ENCODE data around the gene ZNF335.

ZNF335 gene

DNA sequence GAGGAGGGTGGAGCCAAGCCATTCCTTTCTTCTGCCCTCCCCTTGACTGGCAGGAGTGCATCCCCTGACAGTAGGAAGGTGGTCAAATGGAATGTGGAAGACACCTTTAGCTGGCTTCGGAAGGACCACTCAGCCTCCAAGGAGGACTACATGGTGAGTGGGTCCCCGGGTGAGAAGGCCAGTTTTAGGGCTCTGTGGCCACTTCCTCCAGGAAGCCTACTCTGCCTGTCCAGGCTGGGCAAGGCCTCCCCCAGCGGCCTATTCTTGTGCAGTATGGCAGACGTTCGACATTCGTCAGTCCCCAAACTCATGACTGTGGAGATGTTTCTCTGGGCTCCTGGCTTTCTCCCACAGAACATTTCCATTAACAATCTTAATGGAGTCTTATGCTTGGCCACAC is 28.4 kb downstream of the ZNF335 start (continued):
- TF ChIP-seq, protein P1, sequence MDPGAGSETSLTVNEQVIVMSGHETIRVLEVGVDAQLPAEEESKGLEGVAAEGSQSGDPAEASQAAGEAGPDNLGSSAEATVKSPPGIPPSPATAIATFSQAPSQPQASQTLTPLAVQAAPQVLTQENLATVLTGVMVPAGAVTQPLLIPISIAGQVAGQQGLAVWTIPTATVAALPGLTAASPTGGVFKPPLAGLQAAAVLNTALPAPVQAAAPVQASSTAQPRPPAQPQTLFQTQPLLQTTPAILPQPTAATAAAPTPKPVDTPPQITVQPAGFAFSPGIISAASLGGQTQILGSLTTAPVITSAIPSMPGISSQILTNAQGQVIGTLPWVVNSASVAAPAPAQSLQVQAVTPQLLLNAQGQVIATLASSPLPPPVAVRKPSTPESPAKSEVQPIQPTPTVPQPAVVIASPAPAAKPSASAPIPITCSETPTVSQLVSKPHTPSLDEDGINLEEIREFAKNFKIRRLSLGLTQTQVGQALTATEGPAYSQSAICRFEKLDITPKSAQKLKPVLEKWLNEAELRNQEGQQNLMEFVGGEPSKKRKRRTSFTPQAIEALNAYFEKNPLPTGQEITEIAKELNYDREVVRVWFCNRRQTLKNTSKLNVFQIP (CRISPR knock-in tag; IDR thresholded peaks at IDR 0.05; ENCODE audit: borderline replicate concordance, low read depth): no peak
- TF ChIP-seq ZFP3 (CRISPR knock-in tag; IDR thresholded peaks at IDR 0.05): no peak
- no peak for TF ChIP-seq OSR1 (CRISPR knock-in tag; IDR thresholded peaks at IDR 0.05)
- TF ChIP-seq, protein P2, sequence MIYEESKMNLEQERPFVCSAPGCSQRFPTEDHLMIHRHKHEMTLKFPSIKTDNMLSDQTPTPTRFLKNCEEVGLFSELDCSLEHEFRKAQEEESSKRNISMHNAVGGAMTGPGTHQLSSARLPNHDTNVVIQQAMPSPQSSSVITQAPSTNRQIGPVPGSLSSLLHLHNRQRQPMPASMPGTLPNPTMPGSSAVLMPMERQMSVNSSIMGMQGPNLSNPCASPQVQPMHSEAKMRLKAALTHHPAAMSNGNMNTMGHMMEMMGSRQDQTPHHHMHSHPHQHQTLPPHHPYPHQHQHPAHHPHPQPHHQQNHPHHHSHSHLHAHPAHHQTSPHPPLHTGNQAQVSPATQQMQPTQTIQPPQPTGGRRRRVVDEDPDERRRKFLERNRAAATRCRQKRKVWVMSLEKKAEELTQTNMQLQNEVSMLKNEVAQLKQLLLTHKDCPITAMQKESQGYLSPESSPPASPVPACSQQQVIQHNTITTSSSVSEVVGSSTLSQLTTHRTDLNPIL (CRISPR knock-in tag; IDR thresholded peaks at IDR 0.05; ENCODE audit: low read depth): no peak
- TF ChIP-seq CSDC2 (CRISPR knock-in tag; IDR thresholded peaks at IDR 0.05): no peak
- TF ChIP-seq BACH2 (CRISPR knock-in tag; IDR thresholded peaks at IDR 0.05; ENCODE audit: borderline replicate concordance): no peak
- TF ChIP-seq, protein P3, sequence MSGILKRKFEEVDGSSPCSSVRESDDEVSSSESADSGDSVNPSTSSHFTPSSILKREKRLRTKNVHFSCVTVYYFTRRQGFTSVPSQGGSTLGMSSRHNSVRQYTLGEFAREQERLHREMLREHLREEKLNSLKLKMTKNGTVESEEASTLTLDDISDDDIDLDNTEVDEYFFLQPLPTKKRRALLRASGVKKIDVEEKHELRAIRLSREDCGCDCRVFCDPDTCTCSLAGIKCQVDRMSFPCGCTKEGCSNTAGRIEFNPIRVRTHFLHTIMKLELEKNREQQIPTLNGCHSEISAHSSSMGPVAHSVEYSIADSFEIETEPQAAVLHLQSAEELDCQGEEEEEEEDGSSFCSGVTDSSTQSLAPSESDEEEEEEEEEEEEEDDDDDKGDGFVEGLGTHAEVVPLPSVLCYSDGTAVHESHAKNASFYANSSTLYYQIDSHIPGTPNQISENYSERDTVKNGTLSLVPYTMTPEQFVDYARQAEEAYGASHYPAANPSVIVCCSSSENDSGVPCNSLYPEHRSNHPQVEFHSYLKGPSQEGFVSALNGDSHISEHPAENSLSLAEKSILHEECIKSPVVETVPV (CRISPR knock-in tag; IDR thresholded peaks at IDR 0.05): no peak

DNA sequence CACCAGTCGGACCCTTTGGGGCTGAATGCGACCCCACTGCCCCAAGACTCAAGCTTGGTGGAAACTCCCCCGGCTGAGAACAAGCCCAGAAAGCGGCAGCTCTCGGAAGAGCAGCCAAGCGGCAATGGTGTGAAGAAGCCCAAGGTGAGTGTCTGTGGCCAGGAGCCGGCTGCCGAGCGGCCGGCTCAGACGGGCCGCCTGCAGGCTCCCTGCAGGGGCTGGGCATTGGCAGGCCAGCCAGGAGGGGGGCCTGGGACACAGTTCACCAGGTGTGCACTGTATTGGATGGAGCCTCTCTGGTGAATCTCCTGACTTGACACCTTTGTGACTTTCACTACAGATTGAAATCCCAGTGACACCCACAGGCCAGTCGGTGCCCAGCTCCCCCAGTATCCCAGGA is 31.5 kb downstream of the ZNF335 start:
- TF ChIP-seq ZFP30 (CRISPR knock-in tag; IDR thresholded peaks at IDR 0.05): no peak
- TF ChIP-seq ARNTL (CRISPR knock-in tag; IDR thresholded peaks at IDR 0.05; ENCODE audit: borderline replicate concordance, low read depth): no peak
- ATAC-seq: no peak

DNA sequence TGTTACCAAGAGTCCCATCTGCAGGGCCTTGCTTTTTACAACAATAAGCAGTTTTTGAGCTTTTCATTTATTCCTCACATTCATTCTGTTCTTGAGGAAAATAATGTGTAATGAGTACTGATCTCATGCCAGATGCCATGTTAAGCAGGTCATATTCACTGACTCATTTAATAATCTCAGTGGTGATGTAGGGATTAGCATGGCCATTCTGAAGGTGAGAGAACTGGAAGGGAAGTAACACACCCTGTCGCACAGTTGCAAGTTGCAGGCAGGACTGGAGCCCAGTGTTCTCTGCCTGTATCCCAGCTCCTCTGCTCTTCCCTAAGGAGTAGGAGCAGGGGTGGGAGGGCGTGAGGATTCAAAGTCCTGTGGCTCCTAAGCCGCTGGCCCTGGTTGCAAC is 31.9 kb downstream of the ZNF335 start:
- no peak for ATAC-seq
- TF ChIP-seq, protein P4, sequence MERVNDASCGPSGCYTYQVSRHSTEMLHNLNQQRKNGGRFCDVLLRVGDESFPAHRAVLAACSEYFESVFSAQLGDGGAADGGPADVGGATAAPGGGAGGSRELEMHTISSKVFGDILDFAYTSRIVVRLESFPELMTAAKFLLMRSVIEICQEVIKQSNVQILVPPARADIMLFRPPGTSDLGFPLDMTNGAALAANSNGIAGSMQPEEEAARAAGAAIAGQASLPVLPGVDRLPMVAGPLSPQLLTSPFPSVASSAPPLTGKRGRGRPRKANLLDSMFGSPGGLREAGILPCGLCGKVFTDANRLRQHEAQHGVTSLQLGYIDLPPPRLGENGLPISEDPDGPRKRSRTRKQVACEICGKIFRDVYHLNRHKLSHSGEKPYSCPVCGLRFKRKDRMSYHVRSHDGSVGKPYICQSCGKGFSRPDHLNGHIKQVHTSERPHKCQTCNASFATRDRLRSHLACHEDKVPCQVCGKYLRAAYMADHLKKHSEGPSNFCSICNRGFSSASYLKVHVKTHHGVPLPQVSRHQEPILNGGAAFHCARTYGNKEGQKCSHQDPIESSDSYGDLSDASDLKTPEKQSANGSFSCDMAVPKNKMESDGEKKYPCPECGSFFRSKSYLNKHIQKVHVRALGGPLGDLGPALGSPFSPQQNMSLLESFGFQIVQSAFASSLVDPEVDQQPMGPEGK (CRISPR knock-in tag; IDR thresholded peaks at IDR 0.05; ENCODE audit: borderline replicate concordance): no peak
- TF ChIP-seq ISL1 (CRISPR knock-in tag; IDR thresholded peaks at IDR 0.05): no peak
- TF ChIP-seq SNAI2 (CRISPR knock-in tag; IDR thresholded peaks at IDR 0.05): no peak
- TF ChIP-seq GLIS3 (CRISPR knock-in tag; IDR thresholded peaks at IDR 0.05): no peak
- no peak for TF ChIP-seq ESRRG (CRISPR knock-in tag; IDR thresholded peaks at IDR 0.05)
- no peak for TF ChIP-seq ARNTL (CRISPR knock-in tag; IDR thresholded peaks at IDR 0.05; ENCODE audit: borderline replicate concordance, low read depth)
- TF ChIP-seq ZNF565 (CRISPR knock-in tag; conservative IDR thresholded peaks at IDR 0.05; ENCODE audit: low read depth): no peak
- no peak for TF ChIP-seq ZNF70 (CRISPR knock-in tag; IDR thresholded peaks at IDR 0.05)
- no peak for TF ChIP-seq RARB (CRISPR knock-in tag; IDR thresholded peaks at IDR 0.05)
- TF ChIP-seq, protein P3 (CRISPR knock-in tag; IDR thresholded peaks at IDR 0.05): no peak
- TF ChIP-seq ZNF8 (CRISPR knock-in tag; IDR thresholded peaks at IDR 0.05): no peak
- TF ChIP-seq ZC3H10 (CRISPR knock-in tag; IDR thresholded peaks at IDR 0.05): no peak
- TF ChIP-seq, protein P2 (CRISPR knock-in tag; IDR thresholded peaks at IDR 0.05; ENCODE audit: low read depth): no peak

DNA sequence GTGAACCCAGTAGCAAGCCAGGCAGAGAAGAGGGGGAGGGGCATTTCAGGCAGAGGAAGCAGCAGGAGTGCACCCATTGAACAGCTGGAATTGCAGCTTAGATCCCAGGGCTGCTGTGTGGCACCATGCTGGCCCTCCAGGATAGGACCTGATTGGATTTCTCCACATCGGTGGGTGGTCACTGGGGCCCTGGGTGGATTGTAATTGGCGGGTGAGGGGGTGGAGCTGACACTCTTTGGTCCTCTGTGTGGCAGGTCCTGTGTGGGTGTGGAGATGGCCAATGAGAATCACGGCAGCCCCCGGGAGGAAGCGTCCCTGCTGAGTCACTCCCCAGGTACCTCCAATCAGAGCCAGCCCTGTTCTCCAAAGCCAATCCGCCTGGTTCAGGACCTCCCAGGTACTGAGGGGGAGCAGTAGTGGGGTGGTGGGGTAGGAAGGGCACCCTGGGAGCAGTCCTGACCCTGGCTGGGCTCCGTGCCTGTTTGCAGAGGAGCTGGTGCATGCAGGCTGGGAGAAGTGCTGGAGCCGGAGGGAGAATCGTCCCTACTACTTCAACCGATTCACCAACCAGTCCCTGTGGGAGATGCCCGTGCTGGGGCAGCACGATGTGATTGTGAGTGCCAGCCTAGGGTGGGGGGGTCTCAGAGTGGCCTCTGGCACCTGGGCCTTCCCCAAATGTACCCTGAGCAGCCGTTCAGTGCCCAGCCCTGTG is 33.1 kb downstream of the ZNF335 start:
- TF ChIP-seq OSR1 (CRISPR knock-in tag; IDR thresholded peaks at IDR 0.05) (no peak), ZFP3 (CRISPR knock-in tag; IDR thresholded peaks at IDR 0.05) (no peak), ESRRG (CRISPR knock-in tag; IDR thresholded peaks at IDR 0.05) (no peak), GLIS3 (CRISPR knock-in tag; IDR thresholded peaks at IDR 0.05) (no peak), ZFP30 (CRISPR knock-in tag; IDR thresholded peaks at IDR 0.05) (no peak)
- TF ChIP-seq, protein P4 (CRISPR knock-in tag; IDR thresholded peaks at IDR 0.05; ENCODE audit: borderline replicate concordance): no peak
- ATAC-seq: no peak
